ENCODE data around the gene ALK. TPM values are rescaled to one million over a fixed set of nuclear protein-coding genes. Genes with fewer than 3 reads are reported as not detected.

The ALK gene
- polyA plus RNA-seq, 3 donors, result not detected

GRCh38 chr2:29233428-29233827 is 688.0 kb downstream of the ALK start:
- Histone ChIP-seq H3K9ac (ENCODE audit: insufficient read depth, low read length, poor library complexity, severe bottlenecking) (no peak overlapping the region), H3K4me3 (replicated peaks in 1 of 3; ENCODE audit: low read depth in 2 of 3, low read length in 3 of 3) (no peak overlapping the region), H3K79me2 (ENCODE audit: insufficient read depth, low read length) (no peaks in the 10 kb centered on the region), H3K4me1 (ENCODE audit: control insufficient read depth in 1 of 2, insufficient read depth in 2 of 2, low read length in 2 of 2) (no peaks in the 10 kb centered on the region), H3K36me3 (replicated peaks in 1 of 2; ENCODE audit: control insufficient read depth in 1 of 2, insufficient read depth in 2 of 2, low read length in 2 of 2) (no peaks in the 10 kb centered on the region), H3K27ac (ENCODE audit: low read depth in 1 of 2, low read length in 2 of 2) (no peak overlapping the region), H4K20me1 (ENCODE audit: insufficient read depth, low read length) (no peaks in the 10 kb centered on the region), H3K27me3 (ENCODE audit: control insufficient read depth in 2 of 2, insufficient read depth in 2 of 2, low read length in 2 of 2) (no peaks in the 10 kb centered on the region), H3K4me2 (replicated peaks; ENCODE audit: extremely low read depth, low read length, poor library complexity, severe bottlenecking) (no peak overlapping the region), H3K9me3 (replicated peaks in 1 of 2; ENCODE audit: control insufficient read depth in 1 of 2, insufficient read depth in 1 of 2, low read length in 2 of 2) (no peaks in the 10 kb centered on the region), H2AFZ (ENCODE audit: insufficient read depth, low read depth, low read length, poor library complexity, severe bottlenecking) (no peak overlapping the region)
- WGBS (ENCODE audit: insufficient coverage), result 79% methylated on average over 4 of the region's 6 CpGs
- no peak overlapping the region for H3K27ac Mint-ChIP-seq
- H3K36me3 Mint-ChIP-seq, result no peaks in the 10 kb centered on the region
- H3K4me1 Mint-ChIP-seq, result no peaks in the 10 kb centered on the region
- peaks cover 3 to 17% (median 12%) of the 10 kb centered on the region in 3 donors for H3K27me3 Mint-ChIP-seq (ENCODE audit: low read depth in 3 of 3)
- DNase-seq, result no peak
- intact Hi-C loops (cut with micrococcal nuclease), result no loop called here
- H3K4me3 Mint-ChIP-seq, result no peak overlapping the region
- TF ChIP-seq, protein P1, sequence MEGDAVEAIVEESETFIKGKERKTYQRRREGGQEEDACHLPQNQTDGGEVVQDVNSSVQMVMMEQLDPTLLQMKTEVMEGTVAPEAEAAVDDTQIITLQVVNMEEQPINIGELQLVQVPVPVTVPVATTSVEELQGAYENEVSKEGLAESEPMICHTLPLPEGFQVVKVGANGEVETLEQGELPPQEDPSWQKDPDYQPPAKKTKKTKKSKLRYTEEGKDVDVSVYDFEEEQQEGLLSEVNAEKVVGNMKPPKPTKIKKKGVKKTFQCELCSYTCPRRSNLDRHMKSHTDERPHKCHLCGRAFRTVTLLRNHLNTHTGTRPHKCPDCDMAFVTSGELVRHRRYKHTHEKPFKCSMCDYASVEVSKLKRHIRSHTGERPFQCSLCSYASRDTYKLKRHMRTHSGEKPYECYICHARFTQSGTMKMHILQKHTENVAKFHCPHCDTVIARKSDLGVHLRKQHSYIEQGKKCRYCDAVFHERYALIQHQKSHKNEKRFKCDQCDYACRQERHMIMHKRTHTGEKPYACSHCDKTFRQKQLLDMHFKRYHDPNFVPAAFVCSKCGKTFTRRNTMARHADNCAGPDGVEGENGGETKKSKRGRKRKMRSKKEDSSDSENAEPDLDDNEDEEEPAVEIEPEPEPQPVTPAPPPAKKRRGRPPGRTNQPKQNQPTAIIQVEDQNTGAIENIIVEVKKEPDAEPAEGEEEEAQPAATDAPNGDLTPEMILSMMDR (IDR thresholded peaks at IDR 0.05), result no peak
- no peaks in the 10 kb centered on the region for H3K9me3 Mint-ChIP-seq

DNA sequence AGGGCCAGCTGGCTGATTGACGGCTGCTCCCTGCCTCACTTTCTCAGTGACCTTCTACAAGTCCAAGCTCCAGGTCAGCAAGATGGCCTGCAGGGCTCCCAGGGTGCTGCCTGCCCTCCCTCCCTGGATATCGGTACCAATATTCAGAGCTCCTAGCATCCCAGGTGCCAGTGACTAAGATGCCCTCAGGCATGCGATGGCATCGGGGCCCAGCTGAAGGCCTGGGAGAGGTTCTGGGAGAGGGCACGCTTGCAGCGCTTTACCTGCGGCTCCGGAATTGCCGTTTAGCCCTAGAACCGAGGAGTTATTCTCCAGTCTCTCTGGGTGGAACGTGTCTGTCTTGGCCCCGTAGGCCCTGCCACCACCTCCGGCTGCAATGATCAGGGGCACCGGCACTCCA is 689.3 kb downstream of the ALK start:
- Histone ChIP-seq H3K36me3 (replicated peaks in 1 of 2; ENCODE audit: control insufficient read depth in 1 of 2, insufficient read depth in 2 of 2, low read length in 2 of 2) (no peaks in the 10 kb centered on the region), H3K27me3 (ENCODE audit: control insufficient read depth in 2 of 2, insufficient read depth in 2 of 2, low read length in 2 of 2) (peaks cover 0 to 5% of the 10 kb centered on the region in 2 donors), H3K9ac (ENCODE audit: insufficient read depth, low read length, poor library complexity, severe bottlenecking) (no peak overlapping the region), H3K4me2 (replicated peaks; ENCODE audit: extremely low read depth, low read length, poor library complexity, severe bottlenecking) (no peak overlapping the region), H4K20me1 (ENCODE audit: insufficient read depth, low read length) (no peaks in the 10 kb centered on the region), H3K27ac (ENCODE audit: low read depth in 1 of 2, low read length in 2 of 2) (no peak overlapping the region), H3K4me1 (ENCODE audit: control insufficient read depth in 1 of 2, insufficient read depth in 2 of 2, low read length in 2 of 2) (no peaks in the 10 kb centered on the region), H3K9me3 (replicated peaks in 1 of 2; ENCODE audit: control insufficient read depth in 1 of 2, insufficient read depth in 1 of 2, low read length in 2 of 2) (no peaks in the 10 kb centered on the region), H2AFZ (ENCODE audit: insufficient read depth, low read depth, low read length, poor library complexity, severe bottlenecking) (no peak overlapping the region), H3K4me3 (replicated peaks in 1 of 3; ENCODE audit: low read depth in 2 of 3, low read length in 3 of 3) (no peak overlapping the region), H3K79me2 (ENCODE audit: insufficient read depth, low read length) (no peaks in the 10 kb centered on the region)
- intact Hi-C loops (cut with micrococcal nuclease), result no loop called here
- Mint-ChIP-seq H3K27me3 (ENCODE audit: low read depth in 3 of 3) (peaks cover 10 to 21% (median 10%) of the 10 kb centered on the region in 3 donors), H3K27ac (no peak overlapping the region), H3K9me3 (no peaks in the 10 kb centered on the region), H3K4me3 (no peak overlapping the region), H3K36me3 (no peaks in the 10 kb centered on the region), H3K4me1 (no peaks in the 10 kb centered on the region)
- 95% methylated on average over 14 of the region's 14 CpGs for WGBS (ENCODE audit: insufficient coverage)
- no peak for DNase-seq
- TF ChIP-seq, protein P1 (IDR thresholded peaks at IDR 0.05), result no peak

All from CD14-positive monocyte (primary cell).